Brain pericyte (primary cell): Measurements from ENCODE around the gene HNRNPA0.

Source experiments
- DNase-seq: peaks from one replicate; pipeline ENCODE4 v3.0.0-alpha.2; 2012; ENCODE audit warnings: low read depth, low spot score

HNRNPA0 gene

DNA sequence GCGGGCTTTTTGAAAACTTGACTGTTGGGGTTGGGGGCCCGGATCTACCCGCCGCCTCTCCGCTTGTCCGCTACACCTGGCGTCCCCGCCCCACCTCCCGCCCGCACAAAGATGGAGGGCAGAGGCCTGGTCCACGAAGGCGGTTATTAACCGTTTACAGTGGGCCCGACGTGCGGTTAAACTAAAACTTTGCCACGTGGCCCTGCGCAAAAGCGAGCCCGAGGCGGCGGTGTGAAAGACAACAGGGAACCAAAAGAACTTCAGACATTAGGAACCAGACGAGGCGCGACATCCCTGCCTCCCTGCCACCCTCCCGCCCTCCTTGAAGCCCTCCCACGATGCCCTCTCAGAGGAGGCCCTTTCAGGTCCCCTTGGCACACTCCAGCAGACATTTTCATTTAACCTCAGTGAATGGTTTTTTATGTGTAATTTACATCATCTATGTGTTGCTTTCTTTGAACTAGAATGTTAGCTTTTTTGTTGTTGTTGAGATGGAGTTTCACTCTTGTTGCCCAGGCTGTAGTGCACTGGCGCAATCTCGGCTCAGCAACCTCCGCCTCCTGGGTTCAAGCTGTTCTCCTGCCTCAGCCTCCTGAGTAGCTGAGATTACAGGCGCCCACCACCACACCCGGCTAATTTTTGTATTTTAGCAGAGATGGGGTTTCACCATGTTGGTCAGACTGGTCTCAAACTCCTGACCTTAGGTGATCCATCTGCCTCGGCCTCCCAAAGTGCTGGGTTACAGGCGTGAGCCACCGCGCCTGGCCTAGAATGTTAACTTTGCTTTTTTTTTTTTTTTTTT, 999 bp upstream of the HNRNPA0 start:
- no peak for DNase-seq

DNA sequence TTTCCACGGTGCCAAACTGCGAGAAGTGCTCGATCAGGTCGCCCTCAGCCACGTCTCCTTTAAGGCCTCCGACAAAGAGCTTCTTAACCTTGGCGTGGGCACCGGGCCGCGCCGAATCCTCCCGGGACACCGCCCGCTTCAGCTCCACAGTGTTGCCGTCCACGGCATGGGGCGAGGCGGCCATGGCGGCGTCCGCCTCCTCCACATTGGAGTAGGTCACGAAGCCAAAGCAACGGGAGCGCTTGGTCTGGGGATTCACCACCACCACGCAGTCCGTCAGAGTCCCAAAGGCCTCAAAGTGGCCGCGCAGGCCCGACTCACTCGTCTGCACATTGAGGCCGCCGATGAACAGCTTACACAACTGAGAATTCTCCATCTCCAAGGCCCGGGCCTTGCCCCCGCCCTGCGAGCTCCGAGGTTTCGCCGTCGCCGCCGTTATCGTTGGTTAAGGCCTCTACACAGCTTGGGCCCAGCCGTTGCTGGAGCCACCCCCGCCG, 424 bp downstream of the HNRNPA0 start:
- DNase-seq = no peak

DNA sequence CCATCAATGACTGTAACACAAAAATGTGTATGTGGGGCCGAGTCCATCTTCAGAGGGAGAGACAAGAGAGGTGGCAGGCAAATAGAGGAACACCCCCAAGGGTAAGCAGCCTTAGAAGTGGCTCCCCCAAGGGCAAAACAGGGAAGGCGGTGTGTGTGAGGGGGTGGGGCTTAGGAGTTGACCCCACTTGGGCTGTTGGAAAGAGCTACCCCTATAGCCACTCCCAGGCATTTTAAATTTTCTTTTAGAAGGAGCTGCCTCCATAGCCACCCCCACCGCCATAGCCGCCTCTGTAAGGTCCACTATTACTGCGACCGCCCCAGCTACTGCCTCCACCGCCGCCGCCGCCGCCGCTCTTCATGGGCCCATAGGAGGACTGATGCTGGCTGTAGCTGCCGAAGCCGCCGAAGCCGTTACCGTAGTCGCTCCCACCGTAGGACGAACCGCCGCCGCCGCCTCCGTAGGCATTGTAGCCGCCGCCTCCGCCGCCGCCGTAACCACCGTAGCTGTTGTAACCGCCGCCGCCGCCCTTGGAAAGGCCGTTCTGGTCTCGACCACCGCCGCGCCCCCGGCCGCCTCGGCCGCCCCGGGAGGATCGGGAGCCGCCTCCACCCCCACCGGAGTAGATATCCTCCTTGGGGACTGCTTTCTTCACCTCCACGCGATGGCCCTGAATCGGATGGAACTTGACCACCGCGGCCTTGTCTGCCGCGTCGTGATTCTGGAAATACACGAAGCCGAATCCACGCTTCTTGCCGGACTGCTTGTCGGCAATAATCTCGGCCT, 1.1 kb downstream of the HNRNPA0 start:
- no peak for DNase-seq

DNA sequence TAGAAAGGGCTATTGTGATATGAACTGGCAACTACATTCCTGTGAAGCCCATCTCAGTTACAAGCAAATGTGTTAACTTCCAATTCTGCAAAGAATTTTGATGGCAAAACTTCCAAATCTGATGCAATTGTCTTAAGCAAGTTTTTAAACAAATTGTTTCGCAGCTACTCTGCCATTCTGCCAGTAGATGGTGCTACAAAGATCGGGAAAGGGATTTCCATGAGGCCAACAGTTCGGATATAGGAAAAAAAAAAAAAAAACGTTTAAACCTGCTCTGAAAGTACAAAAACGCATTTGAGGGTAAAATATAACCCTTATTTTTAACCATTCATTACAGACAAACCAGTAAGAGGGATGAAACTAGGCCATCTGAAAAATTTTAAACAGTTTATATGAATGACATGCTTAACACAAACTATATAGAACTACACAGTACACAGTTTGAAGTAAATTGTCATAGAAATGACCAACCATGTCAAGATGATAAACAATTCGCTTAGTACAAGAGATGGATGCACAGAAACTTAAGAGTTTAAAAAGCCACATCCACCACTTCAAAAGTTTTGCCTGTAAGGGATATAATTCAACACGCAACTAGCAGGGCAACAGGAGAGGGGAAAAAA, 2.2 kb downstream of the HNRNPA0 start:
- no peak for DNase-seq

GRCh38 chr5:137750436-137750835, 3.7 kb downstream of the HNRNPA0 start:
- no peak for DNase-seq

GRCh38 chr5:137747848-137748247, 6.3 kb downstream of the HNRNPA0 start:
- DNase-seq = no peak

DNA sequence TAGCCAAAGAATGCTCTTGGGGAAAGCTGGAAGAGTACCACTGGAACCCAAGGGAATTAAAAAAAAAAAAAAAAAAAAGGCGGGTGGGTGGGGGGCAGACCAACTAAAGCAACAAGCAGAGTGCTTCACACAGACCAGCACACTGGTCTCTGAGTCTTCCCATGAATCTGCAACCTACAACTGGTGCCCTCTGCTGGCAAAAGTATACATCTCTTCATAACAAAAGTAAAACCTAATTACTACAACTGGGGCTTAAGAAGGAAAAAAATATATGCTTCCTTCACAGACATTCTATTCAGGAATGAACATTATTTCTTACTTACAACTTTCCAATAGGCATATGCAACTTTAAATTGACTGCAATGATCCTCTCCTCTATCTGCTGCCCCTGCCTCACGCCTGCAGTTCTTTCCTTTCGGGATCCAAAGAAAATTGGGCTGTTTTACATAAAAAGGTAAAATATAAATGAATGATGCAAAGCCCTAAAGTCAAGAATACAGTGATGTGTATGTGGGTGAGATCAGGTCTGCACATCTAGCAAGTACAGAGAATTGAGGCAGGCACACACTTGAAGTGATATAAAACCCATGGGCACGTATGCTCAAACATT, 11.0 kb downstream of the HNRNPA0 start:
- no peak for DNase-seq

- DNase-seq = no peak
Measured at GRCh38 chr5:137741718-137742117, 12.4 kb downstream of the HNRNPA0 start.

- no peak for DNase-seq
Measured at GRCh38 chr5:137739737-137740136, 14.4 kb downstream of the HNRNPA0 start.

DNA sequence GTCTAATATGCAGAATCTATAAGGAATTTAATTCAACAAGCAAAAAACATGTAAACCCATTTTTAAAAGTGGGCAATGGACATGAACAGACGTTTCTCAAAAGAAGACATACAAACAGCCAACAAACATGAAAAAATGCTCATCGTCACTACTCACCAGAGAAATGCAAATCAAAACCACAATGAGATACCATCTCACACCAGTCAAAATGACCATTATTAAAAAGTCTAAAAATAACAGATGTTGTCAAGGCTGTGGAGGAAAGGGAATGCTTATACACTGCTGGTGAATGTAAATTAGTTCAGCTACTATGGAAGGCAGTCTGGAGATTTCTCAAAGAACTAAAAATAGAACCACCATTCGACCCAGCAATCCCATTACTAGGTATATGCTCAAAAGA, 15.2 kb downstream of the HNRNPA0 start:
- DNase-seq = no peak

- no peak for DNase-seq
Measured at GRCh38 chr5:137737349-137738131, 16.6 kb downstream of the HNRNPA0 start.

- no peak for DNase-seq
Measured at GRCh38 chr5:137736496-137736895, 17.7 kb downstream of the HNRNPA0 start.

DNA sequence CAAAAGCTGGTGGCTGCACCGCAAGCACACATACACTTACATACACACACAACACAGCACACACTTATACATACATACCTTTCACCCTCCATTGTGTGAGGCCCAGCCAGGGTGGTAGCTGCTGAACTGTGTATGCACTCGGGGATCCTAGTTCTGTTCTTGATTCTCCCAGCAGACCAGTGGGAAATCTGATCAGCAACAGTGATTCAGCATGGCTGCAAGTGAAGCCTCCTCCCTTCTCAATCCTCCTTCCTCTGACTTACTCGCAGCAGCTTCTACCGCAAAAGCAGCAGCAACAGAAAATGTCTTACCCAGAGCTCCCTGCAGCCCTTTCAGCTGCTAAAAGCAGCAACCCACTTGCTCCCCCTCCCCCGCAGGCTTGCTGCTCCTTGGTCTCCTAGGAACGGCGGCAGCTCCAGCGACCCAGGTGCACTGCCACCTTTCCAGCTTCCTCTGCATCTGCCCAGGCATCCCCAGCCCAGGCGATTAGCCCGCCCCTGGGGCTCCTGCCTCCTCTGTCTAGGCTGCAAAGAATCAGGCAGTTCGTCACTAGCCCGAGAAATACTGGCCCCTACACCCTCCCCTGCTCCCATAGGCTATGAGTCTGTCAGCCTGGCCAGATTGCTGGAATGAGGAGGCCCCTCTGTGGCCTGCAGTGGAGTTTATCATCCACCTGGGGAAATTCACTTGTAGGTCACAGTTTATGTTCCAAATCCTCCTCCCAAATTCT, 18.4 kb downstream of the HNRNPA0 start, which contains the start of gene KLHL3:
Gene KLHL3 (minus strand): TSS at position 535 of the 730 bp plus-strand sequence. CDS start 443 bp downstream, at position 92.
- DNase-seq = no peak

- DNase-seq = no peak
Measured at GRCh38 chr5:137734962-137735554, 19.1 kb downstream of the HNRNPA0 start.

GRCh38 chr5:137734331-137734730, 19.8 kb downstream of the HNRNPA0 start:
- DNase-seq = no peak

DNA sequence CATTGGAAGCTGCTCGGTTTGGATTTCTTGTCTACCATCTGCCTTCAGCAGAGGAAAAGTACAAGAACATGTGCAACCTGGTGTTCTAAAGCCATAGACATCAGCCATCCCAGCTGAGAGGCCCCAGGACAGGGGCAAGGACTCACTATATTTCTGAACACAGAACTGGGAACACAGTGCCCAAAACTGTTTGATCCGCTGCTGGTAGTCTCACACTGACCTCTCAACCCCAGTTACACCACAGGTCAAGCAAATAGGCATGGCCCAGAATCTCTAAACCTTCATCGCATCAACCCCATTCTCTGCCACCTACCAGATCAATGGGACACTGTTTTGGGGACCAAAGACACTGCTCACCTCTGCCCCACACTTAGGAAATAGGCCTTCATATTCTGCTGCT, 20.2 kb downstream of the HNRNPA0 start:
- DNase-seq = no peak

DNA sequence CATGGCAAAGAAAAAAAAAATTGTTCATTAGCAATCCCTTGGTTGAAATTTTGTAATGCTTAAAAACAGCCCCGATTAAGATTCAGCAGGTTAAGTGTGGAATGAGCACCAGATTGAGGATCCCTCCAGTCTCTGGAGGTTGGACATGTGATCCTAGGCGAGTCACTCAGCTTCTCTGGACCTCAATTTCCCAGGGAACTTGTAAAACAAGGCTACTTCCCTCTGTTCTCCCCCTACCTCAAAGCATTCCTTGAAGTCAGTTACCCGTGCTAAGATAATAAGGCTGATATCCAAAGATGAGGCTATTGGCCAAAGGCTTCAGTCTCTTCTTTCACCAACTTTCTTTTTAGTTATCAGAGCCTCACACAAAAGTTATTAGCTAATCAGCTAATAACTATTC, 21.2 kb downstream of the HNRNPA0 start:
- DNase-seq = no peak

DNA sequence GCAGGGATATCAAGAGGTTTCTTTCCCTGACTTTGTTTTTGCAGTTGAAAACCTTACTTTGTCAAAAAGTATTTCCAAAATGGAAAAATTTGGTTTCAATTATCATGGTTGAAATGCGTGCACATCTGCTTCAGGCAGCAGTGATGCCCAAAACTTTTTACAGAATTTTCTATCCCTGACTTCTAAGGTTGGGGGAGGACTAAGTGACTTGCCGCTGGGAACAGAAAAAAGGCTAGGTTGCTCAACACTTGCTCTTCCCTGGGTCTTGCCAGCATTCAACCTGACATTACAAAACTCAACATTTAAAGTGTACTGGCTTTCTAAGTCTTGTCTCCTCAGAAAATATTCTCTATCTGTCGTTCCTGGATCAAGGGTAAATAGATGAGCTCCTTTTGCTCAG, 23.0 kb downstream of the HNRNPA0 start:
- DNase-seq = no peak

- DNase-seq = no peak
Measured at GRCh38 chr5:137730336-137730735, 23.8 kb downstream of the HNRNPA0 start.

DNA sequence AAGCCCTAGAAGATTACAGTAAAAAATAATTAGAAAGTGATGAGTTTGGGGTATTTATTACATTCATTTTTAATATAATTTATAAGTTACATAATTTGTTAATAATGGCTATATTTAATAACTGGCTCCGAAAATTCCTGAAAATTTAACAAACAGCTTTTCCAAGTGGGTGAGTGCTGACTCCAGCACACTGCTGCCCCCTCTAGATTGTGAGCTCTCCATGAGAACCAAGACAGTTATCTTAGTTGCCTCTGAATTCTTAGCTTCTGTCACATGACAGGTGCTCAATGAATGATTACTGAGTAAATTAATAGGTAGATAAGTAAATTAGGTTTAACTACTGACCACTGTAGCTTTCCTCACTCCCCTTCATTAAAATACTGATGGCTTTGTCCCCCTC, 26.1 kb downstream of the HNRNPA0 start:
- no peak for DNase-seq
